RWPE2 (cell line): ENCODE measurements around the gene TRPM5.

Experiments
- ATAC-seq: fragments of 200-7000 bp; cut with Tn5 transposase; 3 replicates; pipeline ENCODE4 v1.9.1; 2021; ENCODE audit warnings: low read depth
- DNase-seq: peaks from one replicate; pipeline ENCODE4 v3.0.0-alpha.2; 2020; ENCODE audit warnings: low spot score
- H3K27ac ChIP-seq: fragments of 450-650 bp; 2 replicates; pipeline ENCODE4 v1.5.1; 2017; ENCODE audit warnings: mild to moderate bottlenecking; ENCODE audit not compliant: poor library complexity, severe bottlenecking
- H3K27me3 ChIP-seq: fragments of 250-450 bp; sonication (Bioruptor Pico); 2 replicates; pipeline ENCODE4 v1.5.1; 2021; ENCODE audit warnings: mild to moderate bottlenecking, moderate library complexity; ENCODE audit not compliant: insufficient read depth, poor library complexity, severe bottlenecking
- H3K36me3 ChIP-seq: fragments of 250-450 bp; sonication (Bioruptor Pico); 2 replicates; pipeline ENCODE4 v1.5.1; 2020; ENCODE audit warnings: low read depth, mild to moderate bottlenecking, moderate library complexity
- H3K4me1 ChIP-seq: fragments of 250-450 bp; sonication (Bioruptor Pico); 2 replicates; pipeline ENCODE4 v1.5.1; 2021; ENCODE audit warnings: mild to moderate bottlenecking, moderate library complexity; ENCODE audit not compliant: insufficient read depth, poor library complexity, severe bottlenecking
- H3K4me3 ChIP-seq: fragments of 250-450 bp; sonication (Bioruptor Pico); 2 replicates; pipeline ENCODE4 v1.5.1; 2021; ENCODE audit warnings: mild to moderate bottlenecking, moderate library complexity; ENCODE audit not compliant: severe bottlenecking
- H3K9me3 ChIP-seq: fragments of 250-450 bp; sonication (Bioruptor Pico); 2 replicates; pipeline ENCODE4 v1.5.1; 2021; ENCODE audit warnings: mild to moderate bottlenecking, moderate library complexity; ENCODE audit not compliant: severe bottlenecking
- CTCF ChIP-seq: fragments of 450-650 bp; IDR thresholded peaks from one replicate; pipeline ENCODE4 v1.5.1; 2017; ENCODE audit warnings: mild to moderate bottlenecking, moderate library complexity; ENCODE audit not compliant: poor library complexity, severe bottlenecking

Gene TRPM5

GRCh38 chr11:2434008-2434407 is 10.3 kb downstream of the TRPM5 start:
- H3K27me3 ChIP-seq = no peaks in the 10 kb centered on the region
- no peaks in the 10 kb centered on the region for H3K4me1 ChIP-seq
- no peaks in the 10 kb centered on the region for H3K9me3 ChIP-seq
- no peak overlapping the region for H3K27ac ChIP-seq
- ATAC-seq (no peak), DNase-seq (peak; percentile 19)
- no peak for TF ChIP-seq CTCF
- no peak overlapping the region for H3K4me3 ChIP-seq
- H3K36me3 ChIP-seq = no peaks in the 10 kb centered on the region

DNA sequence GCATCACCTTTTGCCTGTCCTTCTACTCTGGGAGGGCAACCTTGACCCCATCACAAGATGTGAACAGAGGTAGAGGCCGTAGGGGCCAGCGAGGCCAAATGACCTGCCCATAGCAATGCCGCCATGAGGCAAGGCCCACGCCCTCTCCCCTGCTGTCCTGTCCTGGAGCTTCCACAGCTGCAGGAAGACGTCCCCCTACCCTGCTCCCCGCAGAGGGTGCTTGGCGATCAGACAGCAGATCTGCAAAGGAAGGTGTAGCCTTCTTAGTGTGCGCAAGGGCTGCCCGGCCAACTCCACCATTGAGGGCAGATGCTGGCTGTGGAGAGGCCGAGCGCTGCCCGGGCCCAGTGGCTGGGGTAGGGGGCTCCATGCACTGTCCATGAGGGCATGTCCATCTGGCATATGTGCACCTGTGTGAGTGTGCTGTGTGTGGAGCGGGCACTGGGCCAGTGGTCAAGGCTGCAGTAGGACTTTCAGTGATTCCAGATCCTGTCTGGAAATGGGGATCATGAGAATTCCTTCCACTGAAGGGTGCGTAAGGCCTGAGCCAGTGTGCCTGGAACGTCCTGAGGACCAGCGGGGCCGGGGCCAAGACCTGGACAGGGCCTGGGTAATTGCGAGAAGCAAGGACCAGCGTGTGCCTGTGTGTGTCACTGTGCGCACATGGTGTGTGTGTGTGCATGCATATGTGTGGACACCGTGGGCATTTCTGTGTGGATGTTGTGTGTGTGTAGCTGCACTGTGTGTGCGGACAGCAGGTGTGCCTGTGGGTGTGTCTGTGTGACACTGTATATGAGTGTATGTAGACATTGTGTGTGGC is 11.0 kb downstream of the TRPM5 start:
- DNase-seq (peak; percentile 55), ATAC-seq (no peak)
- no peak for TF ChIP-seq CTCF
- Histone ChIP-seq H3K4me3 (no peak overlapping the region), H3K36me3 (no peaks in the 10 kb centered on the region), H3K4me1 (no peaks in the 10 kb centered on the region), H3K9me3 (no peaks in the 10 kb centered on the region), H3K27ac (no peak overlapping the region), H3K27me3 (no peaks in the 10 kb centered on the region)

- no peaks in the 10 kb centered on the region for H3K36me3 ChIP-seq
- DNase-seq (peak; percentile 49), ATAC-seq (no peak)
- no peaks in the 10 kb centered on the region for H3K4me1 ChIP-seq
- no peaks in the 10 kb centered on the region for H3K27me3 ChIP-seq
- H3K27ac ChIP-seq = no peak overlapping the region
- H3K9me3 ChIP-seq = no peaks in the 10 kb centered on the region
- H3K4me3 ChIP-seq = no peak overlapping the region
- TF ChIP-seq CTCF = no peak
These were observed 11.7 kb downstream of the TRPM5 start for GRCh38 chr11:2432628-2433071.

- DNase-seq (peak; percentile 48), ATAC-seq (no peak)
- TF ChIP-seq CTCF = no peak
- H3K36me3 ChIP-seq = no peaks in the 10 kb centered on the region
- H3K4me3 ChIP-seq = no peak overlapping the region
- H3K27ac ChIP-seq = no peak overlapping the region
- H3K4me1 ChIP-seq = no peaks in the 10 kb centered on the region
- H3K9me3 ChIP-seq = no peaks in the 10 kb centered on the region
- no peaks in the 10 kb centered on the region for H3K27me3 ChIP-seq
These were observed 12.1 kb downstream of the TRPM5 start for GRCh38 chr11:2432171-2432621.

DNA sequence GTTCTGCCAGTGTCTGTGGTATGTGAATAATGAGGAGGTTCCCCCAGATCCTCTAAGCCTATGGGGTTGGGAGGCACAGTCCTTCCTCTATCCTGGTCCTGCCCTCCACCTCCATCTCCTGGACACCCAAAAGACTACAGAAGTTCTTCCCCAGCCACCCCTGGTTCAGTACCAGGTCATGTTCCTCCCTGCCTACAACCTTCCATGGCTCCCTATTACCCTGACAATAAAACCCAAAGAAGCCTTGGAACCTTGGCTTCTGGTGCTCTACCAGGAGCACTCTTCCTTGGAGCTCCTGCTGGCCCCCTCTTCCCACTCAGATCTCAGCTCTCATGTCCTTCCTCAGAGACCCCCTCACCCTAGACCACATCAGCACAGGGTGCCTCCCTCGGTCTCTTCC is 12.9 kb downstream of the TRPM5 start:
- no peak for DNase-seq
- H3K27me3 ChIP-seq = no peaks in the 10 kb centered on the region
- no peak for ATAC-seq

More for the DNA sequence above, 12.9 kb downstream of the TRPM5 start:
- H3K27ac ChIP-seq = no peak overlapping the region
- H3K36me3 ChIP-seq = no peaks in the 10 kb centered on the region
- no peak overlapping the region for H3K4me3 ChIP-seq
- TF ChIP-seq CTCF = no peak
- H3K4me1 ChIP-seq = no peaks in the 10 kb centered on the region
- H3K9me3 ChIP-seq = no peaks in the 10 kb centered on the region
